CD8-positive, alpha-beta memory T cell (primary cell): ENCODE data around the gene GPR137. TPM values are rescaled to one million over a fixed set of nuclear protein-coding genes. Genes with fewer than 3 reads are reported as not detected.
A peak's percentile ranks its signal among the peaks of the same experiment; 100 is the strongest.

Experiments
- CTCF ChIA-PET: fragments of 350-600 bp; sonication (Branson Sonifier 250); formaldehyde crosslinking; loops from one replicate; lab custom pipeline; 2021; ENCODE audit warnings: antibody characterized with exemption; lab: Charles Lee
- POLR2A ChIA-PET: fragments of 350-600 bp; sonication (Branson Sonifier 250); formaldehyde crosslinking; loops from one replicate; lab custom pipeline; 2021; ENCODE audit warnings: antibody characterized with exemption; lab: Charles Lee
- DNase-seq, 5 donors: peaks; one replicate each; pipeline versions ENCODE4 v3.0.0 to v3.0.0-alpha.2; 2020 to 2022; ENCODE audit warnings: mixed read lengths in 1 of 5
- H3K27ac ChIP-seq: one replicate; pipeline ENCODE4 v1.7.0; 2013; ENCODE audit warnings: low read depth, mild to moderate bottlenecking, low read length, moderate library complexity
- H3K27me3 ChIP-seq: 2 replicates; pipeline ENCODE4 v1.7.0; 2013; ENCODE audit warnings: low read length, mild to moderate bottlenecking; ENCODE audit not compliant: insufficient read depth, poor library complexity, severe bottlenecking
- H3K36me3 ChIP-seq: 2 replicates; pipeline ENCODE4 v1.7.0; 2013; ENCODE audit warnings: mild to moderate bottlenecking, low read length, moderate library complexity; ENCODE audit not compliant: insufficient read depth
- H3K4me1 ChIP-seq: 2 replicates; pipeline ENCODE4 v1.7.0; 2013; ENCODE audit warnings: mild to moderate bottlenecking, low read length, moderate library complexity; ENCODE audit not compliant: insufficient read depth
- H3K4me3 ChIP-seq: 2 replicates; pipeline ENCODE4 v1.7.0; 2013; ENCODE audit warnings: mild to moderate bottlenecking, low read length
- H3K9me3 ChIP-seq: 2 replicates; pipeline ENCODE4 v1.7.0; 2013; ENCODE audit warnings: mild to moderate bottlenecking, low read length
- H3K27ac Mint-ChIP-seq, 8 donors: one replicate each; pipeline ENCODE4 v1.8.0; 2020 to 2021; ENCODE audit warnings: mixed read lengths in 8 of 8, mild to moderate bottlenecking in 6 of 8, inconsistent platforms in 3 of 8, moderate library complexity in 3 of 8
- H3K27me3 Mint-ChIP-seq, 2 donors: one replicate each; pipeline ENCODE4 v1.8.0; 2020 to 2021; ENCODE audit warnings: mixed read lengths in 2 of 2, mild to moderate bottlenecking in 1 of 2, moderate library complexity in 1 of 2
- H3K36me3 Mint-ChIP-seq, 3 donors: one replicate each; pipeline ENCODE4 v1.8.0; 2020 to 2021; ENCODE audit warnings: mixed read lengths in 3 of 3, inconsistent platforms in 1 of 3, mild to moderate bottlenecking in 1 of 3
- H3K4me1 Mint-ChIP-seq, 3 donors: one replicate each; pipeline ENCODE4 v1.8.0; 2020 to 2021; ENCODE audit warnings: mixed read lengths in 3 of 3, inconsistent platforms in 1 of 3, mild to moderate bottlenecking in 1 of 3
- H3K4me3 Mint-ChIP-seq, 7 donors: one replicate each; pipeline ENCODE4 v1.8.0; 2020 to 2021; ENCODE audit warnings: mixed read lengths in 7 of 7, mild to moderate bottlenecking in 6 of 7, moderate library complexity in 4 of 7, inconsistent platforms in 2 of 7
- H3K9me3 Mint-ChIP-seq, 5 donors: one replicate each; pipeline ENCODE4 v1.8.0; 2020 to 2022; ENCODE audit warnings: mixed read lengths in 5 of 5, mild to moderate bottlenecking in 3 of 5, moderate library complexity in 2 of 5, inconsistent platforms in 1 of 5
- polyA plus RNA-seq: library from polyadenylated mRNA; unstranded; fragments of 300-500 nt; fragmentation: Illumina TruSeq; gene quantifications from one replicate; pipeline ENCODE4 v1.2.3, GENCODE V29; 2021
- total RNA-seq, 2 experiments: library from RNA; stranded (reverse); gene quantifications; one replicate each; pipeline ENCODE4 v1.2.3, GENCODE V29; 2021

Gene GPR137
- total and polyA plus RNA-seq, 3 experiments from 2014 or later, result 9.1 to 65.0 (median 64.2) TPM

- DNase-seq, result no peak
- Histone ChIP-seq H3K4me1 (no peaks in the 10 kb centered on the region), H3K36me3 (no peaks in the 10 kb centered on the region), H3K9me3 (no peaks in the 10 kb centered on the region), H3K4me3 (no peak overlapping the region), H3K27ac (no peak overlapping the region), H3K27me3 (no peaks in the 10 kb centered on the region)
- no peaks in the 10 kb centered on the region for H3K9me3 Mint-ChIP-seq
- peak overlapping the region in 2 of 7 donors; percentile 20 to 65 for H3K4me3 Mint-ChIP-seq
- H3K27ac Mint-ChIP-seq, result peak overlapping the region in 1 of 8 donors; percentile 58
- ChIA-PET POLR2A (no interaction called here), CTCF (interaction anchor here (1.1 to 2.1 kb wide), 3 partner anchors 9 to 56 kb away, joined by 3 to 8 read pairs (median 5); partner anchors contain the start of gene PLCB3)
- H3K36me3 Mint-ChIP-seq, result peaks cover 0 to 36% (median 5%) of the 10 kb centered on the region in 3 donors
- H3K27me3 Mint-ChIP-seq, result no peaks in the 10 kb centered on the region
- H3K4me1 Mint-ChIP-seq, result peaks cover 0 to 6% (median 6%) of the 10 kb centered on the region in 3 donors
Observed at GRCh38 chr11:64260147-64260708, 25.4 kb upstream of the GPR137 start.

- Histone ChIP-seq H3K4me1 (no peaks in the 10 kb centered on the region), H3K9me3 (no peaks in the 10 kb centered on the region), H3K27ac (no peak overlapping the region), H3K4me3 (no peak overlapping the region), H3K27me3 (no peaks in the 10 kb centered on the region), H3K36me3 (no peaks in the 10 kb centered on the region)
- ChIA-PET POLR2A (no interaction called here), CTCF (interaction anchor here (1.1 to 2.1 kb wide), 3 partner anchors 11 to 57 kb away, joined by 3 to 8 read pairs (median 5); partner anchors contain the start of gene PLCB3)
- Mint-ChIP-seq H3K36me3 (peaks cover 0 to 33% (median 5%) of the 10 kb centered on the region in 3 donors), H3K27ac (no peak overlapping the region), H3K4me3 (no peak overlapping the region), H3K9me3 (no peaks in the 10 kb centered on the region), H3K4me1 (peaks cover 0 to 6% (median 6%) of the 10 kb centered on the region in 3 donors), H3K27me3 (no peaks in the 10 kb centered on the region)
- DNase-seq, result no peak
Observed at GRCh38 chr11:64261556-64262080, 24.0 kb upstream of the GPR137 start.

- H3K4me1 ChIP-seq, result no peaks in the 10 kb centered on the region
- ChIA-PET CTCF (interaction anchor here (0.9 to 1.8 kb wide), 4 partner anchors 10 to 56 kb away, joined by 3 to 7 read pairs (median 4); partner anchors contain the start of genes FERMT3 and PLCB3), POLR2A (no interaction called here)
- Mint-ChIP-seq H3K9me3 (no peaks in the 10 kb centered on the region), H3K27ac (no peak overlapping the region), H3K27me3 (no peaks in the 10 kb centered on the region), H3K4me3 (no peak overlapping the region), H3K36me3 (peaks cover 0 to 32% (median 5%) of the 10 kb centered on the region in 3 donors), H3K4me1 (peaks cover 0 to 6% (median 6%) of the 10 kb centered on the region in 3 donors)
- H3K27me3 ChIP-seq, result no peaks in the 10 kb centered on the region
- no peaks in the 10 kb centered on the region for H3K36me3 ChIP-seq
- H3K4me3 ChIP-seq, result no peak overlapping the region
- no peak overlapping the region for H3K27ac ChIP-seq
- DNase-seq, result no peak
- H3K9me3 ChIP-seq, result no peaks in the 10 kb centered on the region
Observed at GRCh38 chr11:64262271-64263002, 23.2 kb upstream of the GPR137 start.

GRCh38 chr11:64263021-64263946 lies 22.4 kb upstream of the GPR137 start:
- peaks cover 7 to 14% (median 11%) of the 10 kb centered on the region in 3 donors for H3K4me1 Mint-ChIP-seq
- H3K27me3 Mint-ChIP-seq, result no peaks in the 10 kb centered on the region
- Histone ChIP-seq H3K4me1 (peaks cover 3% of the 10 kb centered on the region), H3K4me3 (no peak overlapping the region), H3K27ac (no peak overlapping the region), H3K36me3 (no peaks in the 10 kb centered on the region), H3K27me3 (no peaks in the 10 kb centered on the region), H3K9me3 (no peaks in the 10 kb centered on the region)
- H3K9me3 Mint-ChIP-seq, result no peaks in the 10 kb centered on the region
- no peak overlapping the region for H3K4me3 Mint-ChIP-seq
- peaks cover 0 to 26% (median 5%) of the 10 kb centered on the region in 3 donors for H3K36me3 Mint-ChIP-seq
- POLR2A ChIA-PET, result interaction anchor here (0.6 kb wide), 1 partner anchor 859 kb away, joined by 3 read pairs; the partner anchor contains the start of genes FAU and MRPL49
- CTCF ChIA-PET, result interaction anchor here (0.9 to 1.8 kb wide), 5 partner anchors 11 to 59 kb away, joined by 3 to 7 read pairs (median 4); partner anchors contain the start of genes FERMT3, FKBP2 and PLCB3
- no peak for DNase-seq
- no peak overlapping the region for H3K27ac Mint-ChIP-seq

- H3K36me3 Mint-ChIP-seq, result peaks cover 0 to 23% (median 5%) of the 10 kb centered on the region in 3 donors
- H3K4me1 Mint-ChIP-seq, result peaks cover 12 to 20% (median 15%) of the 10 kb centered on the region in 3 donors
- H3K4me3 ChIP-seq, result no peak overlapping the region
- no peaks in the 10 kb centered on the region for H3K9me3 ChIP-seq
- H3K27ac Mint-ChIP-seq, result no peak overlapping the region
- DNase-seq, result no peak
- no peaks in the 10 kb centered on the region for H3K9me3 Mint-ChIP-seq
- ChIA-PET POLR2A (interaction anchor here (0.5 to 0.6 kb wide), 2 partner anchors 858 to 1489 kb away, joined by 3 to 5 read pairs; partner anchors contain the start of genes FAU and MRPL49), CTCF (interaction anchor here (0.8 to 1.8 kb wide), 6 partner anchors 10 to 59 kb away, joined by 3 to 7 read pairs (median 4); partner anchors contain the start of genes FERMT3, FKBP2 and PLCB3)
- H3K4me1 ChIP-seq, result peaks cover 10% of the 10 kb centered on the region
- H3K27me3 ChIP-seq, result no peaks in the 10 kb centered on the region
- H3K36me3 ChIP-seq, result no peaks in the 10 kb centered on the region
- H3K27me3 Mint-ChIP-seq, result no peaks in the 10 kb centered on the region
- no peak overlapping the region for H3K4me3 Mint-ChIP-seq
- no peak overlapping the region for H3K27ac ChIP-seq
Observed at GRCh38 chr11:64263947-64264317, 21.7 kb upstream of the GPR137 start.

- H3K27ac Mint-ChIP-seq, result peak overlapping the region in 1 of 8 donors; percentile 12
- Histone ChIP-seq H3K36me3 (no peaks in the 10 kb centered on the region), H3K27ac (no peak overlapping the region), H3K4me3 (no peak overlapping the region), H3K27me3 (no peaks in the 10 kb centered on the region), H3K9me3 (no peaks in the 10 kb centered on the region), H3K4me1 (peaks cover 12% of the 10 kb centered on the region)
- CTCF ChIA-PET, result interaction anchor here (0.8 to 1.8 kb wide), 5 partner anchors 11 to 60 kb away, joined by 3 to 7 read pairs (median 4); partner anchors contain the start of gene PLCB3
- no peaks in the 10 kb centered on the region for H3K9me3 Mint-ChIP-seq
- DNase-seq, result no peak
- peaks cover 0 to 22% (median 4%) of the 10 kb centered on the region in 3 donors for H3K36me3 Mint-ChIP-seq
- H3K4me1 Mint-ChIP-seq, result peaks cover 14 to 21% (median 17%) of the 10 kb centered on the region in 3 donors
- no peaks in the 10 kb centered on the region for H3K27me3 Mint-ChIP-seq
- H3K4me3 Mint-ChIP-seq, result no peak overlapping the region
- POLR2A ChIA-PET, result interaction anchor here (0.5 kb wide), 1 partner anchor 1489 kb away, joined by 5 read pairs; no protein-coding TSS in a partner anchor
Observed at GRCh38 chr11:64264371-64264852, 21.2 kb upstream of the GPR137 start.
